Tibial nerve (tissue), 4 donors: ENCODE results near the gene CLEC16A. TPM values are rescaled to one million over a fixed set of nuclear protein-coding genes. Genes with fewer than 3 reads are reported as not detected.

Source experiments
- DNase-seq, 2 donors: peaks; one replicate each; pipeline ENCODE4 v3.0.0-alpha.2; 2019; ENCODE audit warnings: low spot score in 2 of 2
- H3K27ac ChIP-seq, 4 donors: fragments of 200-600 bp; sonication (generic) in 3 of 4; one replicate each; pipeline ENCODE4 v1.5.1; 2017 to 2019; ENCODE audit warnings: mild to moderate bottlenecking in 1 of 4
- H3K27me3 ChIP-seq, 2 donors: fragments of 200-600 bp; sonication (generic) in 1 of 2; one replicate each; pipeline versions ENCODE4 v1.5.1 to v1.6.0; 2017 to 2019
- H3K36me3 ChIP-seq, 3 donors: fragments of 200-600 bp; sonication (generic); one replicate each; pipeline ENCODE4 v1.5.1; 2018 to 2019
- H3K4me1 ChIP-seq, 4 donors: fragments of 200-600 bp; sonication (generic) in 3 of 4; one replicate each; pipeline ENCODE4 v1.5.1; 2017 to 2019
- H3K4me3 ChIP-seq, 4 donors: fragments of 200-600 bp; sonication (generic) in 3 of 4; one replicate each; pipeline ENCODE4 v1.5.1; 2017 to 2019; ENCODE audit warnings: mild to moderate bottlenecking in 1 of 4, moderate library complexity in 1 of 4
- H3K9me3 ChIP-seq, 4 donors: fragments of 200-600 bp; sonication (generic) in 3 of 4; one replicate each; pipeline ENCODE4 v1.5.1; 2017 to 2019
- EP300 ChIP-seq, 2 donors: sonication (generic); formaldehyde crosslinking; IDR thresholded peaks; one replicate each; pipeline ENCODE4 v1.6.1; 2017; ENCODE audit warnings: antibody characterized with exemption in 2 of 2, mild to moderate bottlenecking in 1 of 2
- POLR2A ChIP-seq, 2 donors: fragments of 450-650 bp; IDR thresholded peaks; one replicate each; pipeline ENCODE4 v1.6.1; 2017; ENCODE audit warnings: antibody characterized with exemption in 2 of 2, mild to moderate bottlenecking in 2 of 2, moderate library complexity in 2 of 2
- WGBS, 2 donors: methylation state at CpG; one replicate each; pipeline ENCODE4 v1.1.5; 2018; 5-methylcytosine and 5-hydroxymethylcytosine counted together
- total RNA-seq, 4 donors: library from RNA; depleted of rRNA; stranded (reverse); fragments of >200 nt; gene quantifications; one replicate each; pipeline ENCODE4 v1.1.0, GENCODE V29; 2016
- TF ChIP-seq, protein P1 (sequence below), 5 experiments: fragments of 200-600 bp in 3 of 5; fragments of 450-650 bp in 2 of 5; sonication (generic) in 3 of 5; IDR thresholded peaks; one replicate each; pipeline ENCODE4 v1.5.1; 2016 to 2019; ENCODE audit warnings: antibody characterized with exemption in 5 of 5, mild to moderate bottlenecking in 3 of 5, moderate library complexity in 2 of 5

The CLEC16A gene
- total RNA-seq, 4 donors from 2014 or later = 37.4 to 70.2 (median 55.2) TPM

GRCh38 chr16:11079652-11080187, 135.4 kb downstream of the CLEC16A start:
- TF ChIP-seq POLR2A (IDR thresholded peaks at IDR 0.05) = no peak
- TF ChIP-seq EP300 (IDR thresholded peaks at IDR 0.05) = no peak
- Histone ChIP-seq H3K27ac (peak overlapping the region in 2 of 4 donors; percentile 50), H3K36me3 (peaks cover 0 to 42% (median 0%) of the 10 kb centered on the region in 3 donors), H3K27me3 (no peaks in the 10 kb centered on the region), H3K4me3 (no peak overlapping the region), H3K4me1 (peaks cover 0 to 40% (median 28%) of the 10 kb centered on the region in 4 donors), H3K9me3 (no peaks in the 10 kb centered on the region)
- WGBS, 2 donors = 46 to 47% methylated on average over 6 of the region's 6 CpGs
- DNase-seq = no peak

GRCh38 chr16:11080327-11080967, 136.1 kb downstream of the CLEC16A start:
- WGBS, 2 donors = 94 to 96% methylated on average over 10 of the region's 10 CpGs
- TF ChIP-seq EP300 (IDR thresholded peaks at IDR 0.05) (no peak), POLR2A (IDR thresholded peaks at IDR 0.05) (no peak)
- TF ChIP-seq, protein P1, sequence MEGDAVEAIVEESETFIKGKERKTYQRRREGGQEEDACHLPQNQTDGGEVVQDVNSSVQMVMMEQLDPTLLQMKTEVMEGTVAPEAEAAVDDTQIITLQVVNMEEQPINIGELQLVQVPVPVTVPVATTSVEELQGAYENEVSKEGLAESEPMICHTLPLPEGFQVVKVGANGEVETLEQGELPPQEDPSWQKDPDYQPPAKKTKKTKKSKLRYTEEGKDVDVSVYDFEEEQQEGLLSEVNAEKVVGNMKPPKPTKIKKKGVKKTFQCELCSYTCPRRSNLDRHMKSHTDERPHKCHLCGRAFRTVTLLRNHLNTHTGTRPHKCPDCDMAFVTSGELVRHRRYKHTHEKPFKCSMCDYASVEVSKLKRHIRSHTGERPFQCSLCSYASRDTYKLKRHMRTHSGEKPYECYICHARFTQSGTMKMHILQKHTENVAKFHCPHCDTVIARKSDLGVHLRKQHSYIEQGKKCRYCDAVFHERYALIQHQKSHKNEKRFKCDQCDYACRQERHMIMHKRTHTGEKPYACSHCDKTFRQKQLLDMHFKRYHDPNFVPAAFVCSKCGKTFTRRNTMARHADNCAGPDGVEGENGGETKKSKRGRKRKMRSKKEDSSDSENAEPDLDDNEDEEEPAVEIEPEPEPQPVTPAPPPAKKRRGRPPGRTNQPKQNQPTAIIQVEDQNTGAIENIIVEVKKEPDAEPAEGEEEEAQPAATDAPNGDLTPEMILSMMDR (IDR thresholded peaks at IDR 0.05) = no peak
- no peaks in the 10 kb centered on the region for H3K27me3 ChIP-seq
- peaks cover 0 to 48% (median 0%) of the 10 kb centered on the region in 3 donors for H3K36me3 ChIP-seq
- peaks cover 0 to 47% (median 30%) of the 10 kb centered on the region in 4 donors for H3K4me1 ChIP-seq
- H3K27ac ChIP-seq = no peak overlapping the region
- DNase-seq = no peak
- no peaks in the 10 kb centered on the region for H3K9me3 ChIP-seq
- H3K4me3 ChIP-seq = no peak overlapping the region

DNA sequence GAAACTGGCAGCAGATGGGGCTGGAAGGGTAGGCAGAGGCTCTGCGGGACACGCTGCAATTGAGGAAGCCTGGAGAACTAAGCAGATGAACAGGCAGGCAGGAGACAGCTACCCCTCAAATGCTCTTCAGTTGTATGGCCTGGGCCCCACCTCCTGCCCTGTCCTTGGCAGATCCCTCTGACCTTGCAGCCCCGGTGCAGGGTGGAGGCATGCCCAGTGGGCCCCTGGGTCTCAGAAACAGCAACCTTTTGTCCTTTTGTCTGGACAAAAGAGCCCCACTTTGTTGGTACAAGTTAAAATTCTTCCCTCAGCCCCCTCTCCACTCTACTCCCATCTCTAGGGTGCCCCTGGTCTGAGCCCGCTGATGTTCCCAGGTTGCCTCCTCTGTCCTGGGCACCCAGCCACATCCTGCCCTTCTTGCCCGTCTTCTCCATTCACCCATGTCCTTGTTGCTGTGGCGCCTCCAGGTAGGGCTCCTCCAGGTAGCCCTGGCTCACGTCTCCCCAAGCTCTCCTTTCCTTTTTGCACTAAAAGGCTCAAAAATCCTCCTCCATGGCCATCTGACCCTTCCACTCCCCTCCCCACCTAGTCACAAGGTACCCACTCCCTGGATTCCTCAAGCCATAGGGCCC, 136.8 kb downstream of the CLEC16A start:
- no peaks in the 10 kb centered on the region for H3K27me3 ChIP-seq
- DNase-seq = no peak
- H3K36me3 ChIP-seq = peaks cover 0 to 48% (median 0%) of the 10 kb centered on the region in 3 donors
- TF ChIP-seq, protein P1 (IDR thresholded peaks at IDR 0.05) = no peak
- no peak for TF ChIP-seq EP300 (IDR thresholded peaks at IDR 0.05)
- no peak for TF ChIP-seq POLR2A (IDR thresholded peaks at IDR 0.05)
- H3K4me1 ChIP-seq = peaks cover 0 to 49% (median 30%) of the 10 kb centered on the region in 4 donors
- no peak overlapping the region for H3K4me3 ChIP-seq
- H3K27ac ChIP-seq = no peak overlapping the region
- no peaks in the 10 kb centered on the region for H3K9me3 ChIP-seq
- 89 to 93% methylated on average over 7 of the region's 7 CpGs for WGBS, 2 donors

- Histone ChIP-seq H3K27ac (no peak overlapping the region), H3K27me3 (no peaks in the 10 kb centered on the region), H3K36me3 (peaks cover 0 to 39% (median 0%) of the 10 kb centered on the region in 3 donors), H3K4me3 (no peak overlapping the region), H3K4me1 (peaks cover 0 to 49% (median 30%) of the 10 kb centered on the region in 4 donors), H3K9me3 (no peaks in the 10 kb centered on the region)
- TF ChIP-seq, protein P1 (IDR thresholded peaks at IDR 0.05) = no peak
- no peak for TF ChIP-seq EP300 (IDR thresholded peaks at IDR 0.05)
- no peak for TF ChIP-seq POLR2A (IDR thresholded peaks at IDR 0.05)
- WGBS, 2 donors = 93 to 96% methylated on average over 15 to 16 of the region's 16 CpGs
- DNase-seq = no peak
Measured at GRCh38 chr16:11082108-11082859, 137.9 kb downstream of the CLEC16A start.

DNA sequence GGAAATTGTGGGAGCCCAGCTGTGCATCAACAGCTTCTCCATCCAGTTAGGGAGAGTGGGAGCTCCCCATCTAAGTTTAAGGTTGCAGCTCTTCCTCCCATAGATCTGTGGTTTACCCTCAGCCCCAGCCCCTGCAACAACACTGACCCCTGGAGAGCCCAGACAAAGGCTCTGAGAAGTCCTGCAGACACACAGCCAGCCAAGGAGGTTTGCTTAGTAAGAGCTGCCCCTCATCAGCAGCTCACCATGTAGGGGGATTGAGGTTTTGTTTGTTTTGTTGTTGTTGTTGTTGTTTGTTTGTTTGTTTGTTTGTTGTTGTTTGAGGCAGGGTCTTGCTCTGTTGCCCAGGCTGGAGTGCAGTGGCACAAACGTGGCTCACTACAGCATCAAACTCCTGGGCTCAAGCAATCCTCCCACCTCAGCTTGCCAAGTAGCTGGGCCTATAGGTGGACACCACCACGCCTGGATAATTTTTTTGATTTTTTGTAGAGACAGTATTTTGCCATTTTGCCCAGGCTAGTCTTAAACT, 138.6 kb downstream of the CLEC16A start:
- no peak for DNase-seq
- H3K4me3 ChIP-seq = no peak overlapping the region
- 94 to 95% methylated on average over 2 of the region's 2 CpGs for WGBS, 2 donors
- peaks cover 0 to 46% (median 0%) of the 10 kb centered on the region in 3 donors for H3K36me3 ChIP-seq
- H3K4me1 ChIP-seq = peaks cover 0 to 43% (median 26%) of the 10 kb centered on the region in 4 donors
- H3K27me3 ChIP-seq = no peaks in the 10 kb centered on the region
- no peaks in the 10 kb centered on the region for H3K9me3 ChIP-seq
- no peak overlapping the region for H3K27ac ChIP-seq
- TF ChIP-seq POLR2A (IDR thresholded peaks at IDR 0.05) (no peak), EP300 (IDR thresholded peaks at IDR 0.05) (no peak)
- TF ChIP-seq, protein P1 (IDR thresholded peaks at IDR 0.05) = no peak
